ENCODE data around the gene MRGPRF.

Gene MRGPRF

GRCh38 chr11:68963779-68964178 lies 49.3 kb downstream of the MRGPRF start:
- DNase-seq (ENCODE audit: low spot score): no peak
- no peak for TF ChIP-seq CTCF (IDR thresholded peaks at IDR 0.05; ENCODE audit: extremely low read depth, missing control alignments)

- TF ChIP-seq CTCF (IDR thresholded peaks at IDR 0.05; ENCODE audit: extremely low read depth, missing control alignments): no peak
- DNase-seq (ENCODE audit: low spot score): no peak
Observed at GRCh38 chr11:68962527-68963250, 50.4 kb downstream of the MRGPRF start.

- TF ChIP-seq CTCF (IDR thresholded peaks at IDR 0.05; ENCODE audit: extremely low read depth, missing control alignments): no peak
Observed at GRCh38 chr11:68961245-68961644, 51.8 kb downstream of the MRGPRF start.

GRCh38 chr11:68960294-68961071 lies 52.6 kb downstream of the MRGPRF start:
- DNase-seq (ENCODE audit: low spot score): no peak
- no peak for TF ChIP-seq CTCF (IDR thresholded peaks at IDR 0.05; ENCODE audit: extremely low read depth, missing control alignments)

More at GRCh38 chr11:68961245-68961644, 51.8 kb downstream of the MRGPRF start:
- DNase-seq (ENCODE audit: low spot score): no peak

- no peak for TF ChIP-seq CTCF (IDR thresholded peaks at IDR 0.05; ENCODE audit: extremely low read depth, missing control alignments)
- no peak for DNase-seq (ENCODE audit: low spot score)
Observed at GRCh38 chr11:68959465-68960293, 53.4 kb downstream of the MRGPRF start.

GRCh38 chr11:68958211-68958610 lies 54.8 kb downstream of the MRGPRF start:
- TF ChIP-seq CTCF (IDR thresholded peaks at IDR 0.05; ENCODE audit: extremely low read depth, missing control alignments): no peak
- no peak for DNase-seq (ENCODE audit: low spot score)

Measured in GM20000 (cell line).